B cell (primary cell): ENCODE results near the gene KCNH8. TPM values are rescaled to one million over a fixed set of nuclear protein-coding genes. Genes with fewer than 3 reads are reported as not detected.

Source experiments
- ATAC-seq: fragments of 200-7000 bp; cut with Tn5 transposase; one replicate; pipeline ENCODE4 v1.10.0; 2021; ENCODE audit warnings: low read depth, mild to moderate bottlenecking, moderate number of reproducible peaks, moderate library complexity
- CTCF ChIA-PET: fragments of 350-600 bp; sonication (Branson Sonifier 250); formaldehyde crosslinking; loops from one replicate; lab custom pipeline; 2021; ENCODE audit warnings: antibody characterized with exemption, inconsistent platforms; lab: Charles Lee
- POLR2A ChIA-PET: fragments of 350-600 bp; sonication (Branson Sonifier 250); formaldehyde crosslinking; loops from one replicate; lab custom pipeline; 2021; ENCODE audit warnings: antibody characterized with exemption; lab: Charles Lee
- DNase-seq: peaks from one replicate; pipeline ENCODE4 v3.0.0; 2013
- H2AFZ ChIP-seq: 2 replicates; pipeline ENCODE4 v1.6.1; 2012; ENCODE audit warnings: mild to moderate bottlenecking, low read depth, low read length; ENCODE audit not compliant: insufficient read depth, poor library complexity, severe bottlenecking
- H3K27ac ChIP-seq, 2 donors: 1 replicate in 1 of 2; 2 replicates in 1 of 2; pipeline ENCODE4 v1.5.1; 2012 to 2013; ENCODE audit warnings: low read length in 2 of 2, mild to moderate bottlenecking in 2 of 2, moderate library complexity in 1 of 2
- H3K27me3 ChIP-seq, 4 experiments: fragments of 200-600 bp in 1 of 4; sonication (generic) in 1 of 4; replicated peaks in 1 of 4; 1 replicate in 2 of 4; 2 replicates in 2 of 4; pipeline versions ENCODE4 v1.6.1 to v1.7.0; 2013 to 2016; ENCODE audit warnings: low read length in 3 of 4, mild to moderate bottlenecking in 2 of 4, mixed read lengths in 1 of 4, moderate library complexity in 1 of 4; ENCODE audit not compliant: insufficient read depth in 4 of 4, control insufficient read depth in 3 of 4; ENCODE audit errors: control extremely low read depth in 1 of 4
- H3K36me3 ChIP-seq, 2 experiments: replicated peaks in 1 of 2; 1 replicate in 1 of 2; 2 replicates in 1 of 2; pipeline versions ENCODE4 v1.6.1 to v1.7.1; 2013; ENCODE audit warnings: low read length in 1 of 2; ENCODE audit not compliant: insufficient read depth in 2 of 2, control insufficient read depth in 1 of 2; ENCODE audit errors: control extremely low read depth in 1 of 2, extremely low read depth in 1 of 2
- H3K4me1 ChIP-seq, 2 donors: fragments of 200-600 bp in 1 of 2; sonication (generic) in 1 of 2; 1 replicate in 1 of 2; 2 replicates in 1 of 2; pipeline versions ENCODE4 v1.5.1 to v1.6.1; 2013 to 2017; ENCODE audit warnings: low read length in 2 of 2; ENCODE audit not compliant: control insufficient read depth in 2 of 2, insufficient read depth in 2 of 2
- H3K4me2 ChIP-seq: replicated peaks from 2 replicates; pipeline ENCODE3; 2012; ENCODE audit warnings: mild to moderate bottlenecking, low read depth, low read length; ENCODE audit not compliant: poor library complexity, severe bottlenecking
- H3K4me3 ChIP-seq, 5 experiments: fragments of 200-600 bp in 1 of 5; sonication (generic) in 1 of 5; 1 replicate in 3 of 5; 2 replicates in 2 of 5; pipeline versions ENCODE4 v1.5.1 to v1.7.0; 2011 to 2016; ENCODE audit warnings: low read length in 4 of 5, mild to moderate bottlenecking in 4 of 5, low read depth in 2 of 5, control low read depth in 1 of 5, moderate library complexity in 1 of 5; ENCODE audit not compliant: insufficient read depth in 1 of 5; ENCODE audit errors: control extremely low read depth in 1 of 5, extremely low read depth in 1 of 5
- H3K79me2 ChIP-seq: fragments of 200-600 bp; sonication (generic); one replicate; pipeline ENCODE4 v1.6.0; 2016; ENCODE audit warnings: low read length; ENCODE audit not compliant: control insufficient read depth, insufficient read depth
- H3K9ac ChIP-seq: fragments of 200-600 bp; sonication (generic); 2 replicates; pipeline ENCODE4 v1.6.1; 2017; ENCODE audit warnings: mild to moderate bottlenecking, low read length, moderate library complexity
- H3K9me3 ChIP-seq, 3 donors: one replicate each; pipeline versions ENCODE4 v1.6.1 to v1.7.1; 2013; ENCODE audit warnings: low read length in 2 of 3; ENCODE audit not compliant: control insufficient read depth in 2 of 3, insufficient read depth in 1 of 3; ENCODE audit errors: control extremely low read depth in 1 of 3
- H4K20me1 ChIP-seq: 2 replicates; pipeline ENCODE4 v1.6.0; 2012; ENCODE audit warnings: mild to moderate bottlenecking, low read length; ENCODE audit not compliant: insufficient read depth, control insufficient read depth, poor library complexity, severe bottlenecking
- H3K27ac Mint-ChIP-seq: one replicate; pipeline ENCODE4 v1.8.0; 2021; ENCODE audit warnings: mixed read lengths
- H3K27me3 Mint-ChIP-seq: one replicate; pipeline ENCODE4 v1.8.0; 2021; ENCODE audit warnings: mixed read lengths
- H3K4me1 Mint-ChIP-seq: one replicate; pipeline ENCODE4 v1.8.0; 2021; ENCODE audit warnings: mixed read lengths
- H3K4me3 Mint-ChIP-seq: one replicate; pipeline ENCODE4 v1.8.0; 2021; ENCODE audit warnings: mixed read lengths
- H3K9me3 Mint-ChIP-seq: one replicate; pipeline ENCODE4 v1.8.0; 2022; ENCODE audit warnings: mixed read lengths; ENCODE audit not compliant: insufficient read depth
- CTCF ChIP-seq: fragments of 200-600 bp; IDR thresholded peaks from one replicate; pipeline ENCODE4 v1.8.0; 2022; ENCODE audit warnings: antibody characterized with exemption, mild to moderate bottlenecking
- EZH2 ChIP-seq: IDR thresholded peaks from 2 replicates; pipeline ENCODE4 v1.6.1; 2012; ENCODE audit warnings: borderline replicate concordance, low read depth, mild to moderate bottlenecking, moderate library complexity, low read length; ENCODE audit not compliant: insufficient read depth, poor library complexity, severe bottlenecking
- WGBS: methylation state at CpG from one replicate; pipeline ENCODE4 v1.1.5; 2013; ENCODE audit warnings: missing lambda C conversion rate; ENCODE audit not compliant: insufficient coverage; 5-methylcytosine and 5-hydroxymethylcytosine counted together
- intact Hi-C: fragments of 100-400 bp; cut with micrococcal nuclease; formaldehyde crosslinking; loops from one replicate; pipeline ENCODE4 v1.10.0; 2022
- polyA plus RNA-seq: library from polyadenylated mRNA; depleted of rRNA; stranded (reverse); fragments of >200 nt; gene quantifications from 2 replicates; pipeline ENCODE4 v1.2.3, GENCODE V29; 2012
- total RNA-seq, 2 donors: library from RNA; stranded (reverse); fragments of 120-200 nt in 1 of 2; gene quantifications; 1 replicate in 1 of 2; 2 replicates in 1 of 2; pipeline versions ENCODE4 v1.2.3 to v1.2.4, GENCODE V29; 2013 to 2022

Gene KCNH8
- total and polyA plus RNA-seq, 2 donors (not counting 1 experiment from before 2014, with no cell fraction given): 4.0 to 12.7 TPM

DNA sequence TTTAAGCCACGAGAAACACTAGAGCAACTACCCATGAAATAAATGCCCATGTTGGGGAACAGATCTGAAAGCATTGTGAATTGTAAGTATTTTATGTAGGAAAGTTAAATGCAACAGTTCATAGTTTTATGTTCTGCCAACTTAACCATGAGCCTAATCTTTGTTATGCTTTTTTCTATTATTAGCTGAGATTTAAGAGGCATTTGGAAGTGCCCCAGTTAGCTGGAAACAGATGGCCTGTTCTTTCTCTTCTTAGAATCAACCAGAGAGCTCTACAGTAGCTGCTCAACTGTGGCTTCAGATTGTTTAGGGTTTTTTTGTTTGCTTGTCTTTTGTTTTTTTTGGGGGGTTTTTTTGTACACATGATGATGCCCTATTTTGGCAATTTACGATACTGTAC is 284.4 kb downstream of the KCNH8 start:
- Histone ChIP-seq H3K27ac (no peak overlapping the region), H3K4me3 (no peak overlapping the region), H3K79me2 (no peaks in the 10 kb centered on the region), H3K4me2 (no peak overlapping the region), H3K9me3 (peaks cover 0 to 3% (median 1%) of the 10 kb centered on the region in 3 donors), H4K20me1 (no peaks in the 10 kb centered on the region), H3K4me1 (peaks cover 3 to 5% of the 10 kb centered on the region in 2 donors), H3K27me3 (no peaks in the 10 kb centered on the region), H3K9ac (no peak overlapping the region), H3K36me3 (no peaks in the 10 kb centered on the region), H2AFZ (no peak overlapping the region)
- Mint-ChIP-seq H3K9me3 (peaks cover 3% of the 10 kb centered on the region), H3K4me3 (no peak overlapping the region), H3K27me3 (no peaks in the 10 kb centered on the region), H3K4me1 (peaks cover 23% of the 10 kb centered on the region), H3K27ac (no peak overlapping the region)
- POLR2A ChIA-PET: no interaction called here
- TF ChIP-seq EZH2: no peak
- TF ChIP-seq CTCF: no peak
- CTCF ChIA-PET: interaction anchor here (0.9 kb wide), 1 partner anchor 107 kb away, joined by 3 read pairs; no protein-coding TSS in a partner anchor
- intact Hi-C loops: no loop called here
- no CpG with 5 or more reads among the region's 2 CpGs for WGBS
- ATAC-seq (no peak), DNase-seq (no peak)

DNA sequence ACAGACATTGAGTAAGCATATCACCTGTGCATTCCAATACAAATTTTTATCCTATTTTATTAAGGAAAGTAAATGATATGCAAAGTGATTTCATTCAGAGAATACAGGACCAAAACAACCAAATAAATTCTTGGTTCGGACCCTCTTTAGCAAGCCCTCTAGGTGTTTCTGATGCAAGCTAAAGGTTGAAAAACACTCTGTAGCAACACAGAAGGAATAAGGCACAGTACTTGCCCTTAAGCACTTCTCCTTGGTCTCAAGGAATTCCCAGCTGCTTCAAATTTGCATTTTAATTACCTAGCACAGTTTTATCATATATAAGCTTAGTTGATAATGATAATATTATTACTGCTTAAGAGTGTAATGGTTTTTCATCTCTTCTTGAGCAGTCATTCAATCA is 288.4 kb downstream of the KCNH8 start:
- Mint-ChIP-seq H3K27ac (no peak overlapping the region), H3K9me3 (no peaks in the 10 kb centered on the region), H3K4me3 (no peak overlapping the region), H3K4me1 (no peaks in the 10 kb centered on the region), H3K27me3 (no peaks in the 10 kb centered on the region)
- TF ChIP-seq EZH2 (no peak), CTCF (no peak)
- H4K20me1 ChIP-seq: no peaks in the 10 kb centered on the region
- no peak overlapping the region for H3K27ac ChIP-seq
- no peaks in the 10 kb centered on the region for H3K4me1 ChIP-seq
- DNase-seq (no peak), ATAC-seq (no peak)
- ChIA-PET POLR2A (no interaction called here), CTCF (interaction anchor here (0.8 kb wide), 1 partner anchor 36 kb away, joined by 5 read pairs; no protein-coding TSS in a partner anchor)
- H3K4me2 ChIP-seq: no peak overlapping the region
- H3K4me3 ChIP-seq: no peak overlapping the region
- H3K9me3 ChIP-seq: no peaks in the 10 kb centered on the region
- H2AFZ ChIP-seq: no peak overlapping the region
- no peaks in the 10 kb centered on the region for H3K79me2 ChIP-seq
- no peaks in the 10 kb centered on the region for H3K27me3 ChIP-seq
- H3K9ac ChIP-seq: no peak overlapping the region
- peaks cover 0 to 24% of the 10 kb centered on the region in 2 experiments for H3K36me3 ChIP-seq
- intact Hi-C loops: no loop called here
- WGBS: no CpG with 5 or more reads among the region's 1 CpG
